Esophagus squamous epithelium (tissue), 4 donors: ENCODE measurements around the gene CALCOCO2. TPM values are rescaled to one million over a fixed set of nuclear protein-coding genes. Genes with fewer than 3 reads are reported as not detected.

ENCODE experiments used
- small RNA-seq, 4 donors: library from RNA; depleted of rRNA; stranded (forward); fragments of <200 nt; gene quantifications; one replicate each; pipeline ENCODE3, GENCODE V24; 2016
- total RNA-seq, 4 donors: library from RNA; depleted of rRNA; stranded (reverse); fragments of >200 nt; gene quantifications; one replicate each; pipeline ENCODE4 v1.1.0, GENCODE V29; 2016

Gene CALCOCO2
- total RNA-seq, 4 donors from 2014 or later, result 62.3 to 129 (median 79.4) TPM

Small RNA genes within 50 kb of the gene (small RNA-seq; reads per million reads assigned to genes)
- gene AC068531.1, result 0 reads per million in 4 donors
- 0 reads per million in 4 donors for gene RF00263

Other genes with a start within 250 kb of the CALCOCO2 start
- 10 to 100 TPM in 1 of 4 donors, 1 to 10 TPM in 3; 2.5 to 11.1 (median 5.8) TPM for gene HOXB3, start 240.8 kb upstream of the CALCOCO2 start, total RNA-seq
- gene HOXB5, start 237.3 kb upstream of the CALCOCO2 start, total RNA-seq, result not detected
- gene HOXB6, start 226.0 kb upstream of the CALCOCO2 start, total RNA-seq, result 1 to 10 TPM in 2 of 4 donors, not detected in 2; 1.3 to 3.1 TPM
- under 1 TPM in 2 of 4 donors, not detected in 2; 0.38 to 0.64 TPM for gene HOXB7, start 220.0 kb upstream of the CALCOCO2 start, total RNA-seq
- not detected for gene HOXB8, start 215.7 kb upstream of the CALCOCO2 start, total RNA-seq
- gene HOXB9, start 204.7 kb upstream of the CALCOCO2 start, total RNA-seq, result not detected
- gene PRAC1, start 108.5 kb upstream of the CALCOCO2 start, total RNA-seq, result not detected
- not detected for gene PRAC2, start 107.8 kb upstream of the CALCOCO2 start, total RNA-seq
- gene HOXB13, start 102.3 kb upstream of the CALCOCO2 start, total RNA-seq, result not detected
- gene TTLL6, start 13.8 kb upstream of the CALCOCO2 start, total RNA-seq, result under 1 TPM in 1 of 4 donors, not detected in 3; 0.19 TPM
- 100 to 1,000 TPM; 111 to 210 (median 162) TPM for gene ATP5MC1, start 61.8 kb downstream of the CALCOCO2 start, total RNA-seq
- 10 to 100 TPM; 45.3 to 57.6 (median 53.3) TPM for gene UBE2Z, start 77.4 kb downstream of the CALCOCO2 start, total RNA-seq
- gene SNF8, start 113.8 kb downstream of the CALCOCO2 start, total RNA-seq, result 10 to 100 TPM; 39.0 to 64.7 (median 60.4) TPM
- not detected for gene GIP, start 137.6 kb downstream of the CALCOCO2 start, total RNA-seq
- not detected for gene IGF2BP1, start 166.3 kb downstream of the CALCOCO2 start, total RNA-seq